ENCODE data around the gene ASF1A. TPM values are rescaled to one million over a fixed set of nuclear protein-coding genes. Genes with fewer than 3 reads are reported as not detected.

ASF1A gene
- total RNA-seq, 1 donor from 2014 or later, result 10.2 TPM

Other genes with a start within 250 kb of the ASF1A start
- gene CEP85L, start 242.6 kb upstream of the ASF1A start, total RNA-seq, result 3.0 TPM
- gene MCM9, start 41.0 kb downstream of the ASF1A start, total RNA-seq, result 5.1 TPM
- 3.8 TPM for gene FAM184A, start 184.5 kb downstream of the ASF1A start, total RNA-seq